Activated CD8-positive, alpha-beta memory T cell treated with anti-CD3 and anti-CD28 coated beads, Interleukin-2, amount 50 U/mL, for 48 hours (primary cell): ENCODE data around the gene PTAFR.

Experiments
- DNase-seq: peaks from one replicate; pipeline ENCODE4 v3.0.0-alpha.2; 2020

Gene PTAFR

GRCh38 chr1:28175955-28176485 lies 470 bp downstream of the PTAFR start:
- no peak for DNase-seq

- no peak for DNase-seq
Observed at GRCh38 chr1:28173980-28174297, 2.6 kb downstream of the PTAFR start.

GRCh38 chr1:28173151-28173979 lies 3.1 kb downstream of the PTAFR start:
- no peak for DNase-seq

- peak; percentile 60 for DNase-seq
Observed at GRCh38 chr1:28172713-28173150, 3.8 kb downstream of the PTAFR start.

- no peak for DNase-seq
Observed at GRCh38 chr1:28171246-28171645, 5.2 kb downstream of the PTAFR start.

GRCh38 chr1:28170001-28170596 lies 6.4 kb downstream of the PTAFR start:
- DNase-seq: no peak

GRCh38 chr1:28163496-28164161 lies 12.9 kb downstream of the PTAFR start:
- DNase-seq: no peak

GRCh38 chr1:28162151-28162550 lies 14.3 kb downstream of the PTAFR start:
- no peak for DNase-seq

- no peak for DNase-seq
Observed at GRCh38 chr1:28161751-28162150, 14.7 kb downstream of the PTAFR start.

GRCh38 chr1:28160782-28161266 lies 15.7 kb downstream of the PTAFR start:
- DNase-seq: no peak

GRCh38 chr1:28159680-28160079 lies 16.8 kb downstream of the PTAFR start:
- no peak for DNase-seq

- DNase-seq: no peak
Observed at GRCh38 chr1:28159243-28159642, 17.2 kb downstream of the PTAFR start.

GRCh38 chr1:28157894-28158293 lies 18.6 kb downstream of the PTAFR start:
- DNase-seq: no peak

GRCh38 chr1:28156821-28157220 lies 19.7 kb downstream of the PTAFR start:
- no peak for DNase-seq

- DNase-seq: no peak
Observed at GRCh38 chr1:28155628-28156027, 20.9 kb downstream of the PTAFR start.

- no peak for DNase-seq
Observed at GRCh38 chr1:28154078-28154594, 22.4 kb downstream of the PTAFR start.

GRCh38 chr1:28150125-28150780 lies 26.2 kb downstream of the PTAFR start:
- DNase-seq: no peak

GRCh38 chr1:28148880-28149195 lies 27.7 kb downstream of the PTAFR start:
- DNase-seq: no peak

GRCh38 chr1:28147264-28148094 lies 29.0 kb downstream of the PTAFR start:
- DNase-seq: no peak

- DNase-seq: no peak
Observed at GRCh38 chr1:28145728-28146127, 30.8 kb downstream of the PTAFR start.

GRCh38 chr1:28144203-28145135 lies 32.0 kb downstream of the PTAFR start:
- DNase-seq: no peak
